H1 (cell line): ENCODE data around the gene NAV2. TPM values are rescaled to one million over a fixed set of nuclear protein-coding genes. Genes with fewer than 3 reads are reported as not detected.

Experiments
- CTCF ChIA-PET: fragments of 300-600 bp; sonication (Branson Sonifier 250); formaldehyde crosslinking; loops from one replicate; lab custom pipeline; 2021; ENCODE audit not compliant: partially characterized antibody; lab: Charles Lee
- POLR2A ChIA-PET: fragments of 300-600 bp; sonication (Branson Sonifier 250); formaldehyde crosslinking; loops from one replicate; lab custom pipeline; 2021; ENCODE audit warnings: inconsistent platforms; ENCODE audit not compliant: partially characterized antibody; lab: Charles Lee
- DNase-seq, 2 experiments: peaks; one replicate each; pipeline versions ENCODE4 v3.0.0 to v3.0.0-alpha.2; 2010 to 2022; ENCODE audit warnings: low spot score in 2 of 2, low read depth in 1 of 2, mixed read lengths in 1 of 2
- FAIRE-seq: peaks from 2 replicates; lab custom pipeline; 2011; peaks lifted over from hg19 to GRCh38; lab: Jason Lieb, UNC
- H2AFZ ChIP-seq: 2 replicates; pipeline ENCODE4 v1.8.1; 2012; ENCODE audit warnings: low read length, inconsistent platforms
- H2AK5ac ChIP-seq: 2 replicates; pipeline ENCODE4 v1.6.1; 2013; ENCODE audit warnings: low read depth, low read length
- H2BK120ac ChIP-seq: replicated peaks from 2 replicates; pipeline ENCODE3; 2013; ENCODE audit warnings: low read depth, low read length, inconsistent platforms
- H2BK12ac ChIP-seq: 2 replicates; pipeline ENCODE4 v1.6.1; 2013; ENCODE audit warnings: low read depth, low read length
- H2BK15ac ChIP-seq: 2 replicates; pipeline ENCODE4 v1.6.1; 2013; ENCODE audit warnings: low read length
- H2BK20ac ChIP-seq: 2 replicates; pipeline ENCODE4 v1.6.1; 2013; ENCODE audit warnings: low read length
- H2BK5ac ChIP-seq: 2 replicates; pipeline ENCODE4 v1.6.1; 2013; ENCODE audit warnings: low read depth, low read length
- H3K14ac ChIP-seq: 2 replicates; pipeline ENCODE4 v1.6.1; 2013; ENCODE audit warnings: inconsistent platforms; ENCODE audit not compliant: insufficient read length
- H3K18ac ChIP-seq: 2 replicates; pipeline ENCODE4 v1.6.1; 2013; ENCODE audit warnings: low read length; ENCODE audit errors: extremely low read depth
- H3K23ac ChIP-seq: 2 replicates; pipeline ENCODE4 v1.6.1; 2013; ENCODE audit warnings: inconsistent platforms; ENCODE audit not compliant: insufficient read length
- H3K23me2 ChIP-seq: 2 replicates; pipeline ENCODE4 v1.6.1; 2013; ENCODE audit warnings: low read depth, low read length
- H3K27ac ChIP-seq: 2 replicates; pipeline ENCODE4 v1.6.1; 2011; ENCODE audit warnings: low read depth, low read length, inconsistent platforms
- H3K27me3 ChIP-seq, 4 experiments: replicated peaks in 1 of 4; 1 replicate in 1 of 4; 2 replicates in 3 of 4; pipeline versions ENCODE4 v1.6.1 to v1.8.1; 2011 to 2013; ENCODE audit warnings: low read length in 3 of 4, mild to moderate bottlenecking in 3 of 4, inconsistent platforms in 2 of 4, mixed read lengths in 2 of 4, moderate library complexity in 1 of 4; ENCODE audit not compliant: control insufficient read depth in 3 of 4, insufficient read depth in 3 of 4; ENCODE audit errors: extremely low read depth in 1 of 4
- H3K36me3 ChIP-seq, 4 experiments: 2 replicates each; pipeline versions ENCODE4 v1.6.1 to v1.8.1; 2011 to 2013; ENCODE audit warnings: mild to moderate bottlenecking in 4 of 4, low read length in 3 of 4, moderate library complexity in 2 of 4, control low read depth in 1 of 4, inconsistent platforms in 1 of 4; ENCODE audit not compliant: insufficient read depth in 4 of 4, control insufficient read depth in 2 of 4
- H3K4ac ChIP-seq: replicated peaks from 2 replicates; pipeline ENCODE3; 2013; ENCODE audit warnings: low read length, low read depth, mixed read lengths, inconsistent platforms; ENCODE audit not compliant: insufficient read length
- H3K4me1 ChIP-seq, 4 experiments: replicated peaks in 1 of 4; 1 replicate in 1 of 4; 2 replicates in 3 of 4; pipeline versions ENCODE4 v1.6.1 to v1.8.1; 2011 to 2013; ENCODE audit warnings: low read length in 3 of 4, inconsistent platforms in 2 of 4, mixed read lengths in 1 of 4; ENCODE audit not compliant: insufficient read depth in 4 of 4, control insufficient read depth in 3 of 4
- H3K4me2 ChIP-seq, 2 experiments: 2 replicates each; pipeline versions ENCODE4 v1.6.1 to v1.8.1; 2011 to 2013; ENCODE audit warnings: low read depth in 2 of 2, low read length in 2 of 2, control low read depth in 1 of 2, inconsistent platforms in 1 of 2, mild to moderate bottlenecking in 1 of 2; ENCODE audit not compliant: insufficient read depth in 1 of 2
- H3K4me3 ChIP-seq, 4 experiments: fragments of 200-600, 300-600 bp in 1 of 4; sonication (generic), shearing (Covaris generic), sonication (Bioruptor Twin) in 1 of 4; 2 replicates each; pipeline versions ENCODE4 v1.5.1 to v1.8.1; 2011 to 2016; ENCODE audit warnings: low read length in 4 of 4, low read depth in 3 of 4, control low read depth in 2 of 4, inconsistent platforms in 2 of 4, mild to moderate bottlenecking in 2 of 4, mixed read lengths in 1 of 4, moderate library complexity in 1 of 4; ENCODE audit not compliant: insufficient read depth in 2 of 4; ENCODE audit errors: extremely low read depth in 1 of 4
- H3K56ac ChIP-seq: replicated peaks from 2 replicates; pipeline ENCODE3; 2013; ENCODE audit warnings: low read depth, mild to moderate bottlenecking, mixed read lengths, low read length, inconsistent platforms; ENCODE audit not compliant: insufficient read length
- H3K79me1 ChIP-seq: 2 replicates; pipeline ENCODE4 v1.6.1; 2013; ENCODE audit warnings: low read depth, low read length, control low read depth
- H3K79me2 ChIP-seq, 2 experiments: 2 replicates each; pipeline versions ENCODE4 v1.6.1 to v1.8.1; 2012 to 2013; ENCODE audit warnings: low read length in 2 of 2, mild to moderate bottlenecking in 2 of 2, inconsistent platforms in 1 of 2; ENCODE audit not compliant: insufficient read depth in 2 of 2, control insufficient read depth in 1 of 2
- H3K9ac ChIP-seq, 4 experiments: replicated peaks in 1 of 4; 1 replicate in 1 of 4; 2 replicates in 3 of 4; pipeline versions ENCODE4 v1.6.1 to v1.8.1; 2011 to 2013; ENCODE audit warnings: low read depth in 3 of 4, low read length in 3 of 4, control low read depth in 2 of 4, mild to moderate bottlenecking in 2 of 4, moderate library complexity in 2 of 4, inconsistent platforms in 1 of 4; ENCODE audit errors: extremely low read depth in 1 of 4
- H3K9me3 ChIP-seq, 2 experiments: 2 replicates each; pipeline versions ENCODE4 v1.6.1 to v1.8.1; 2012 to 2013; ENCODE audit warnings: mild to moderate bottlenecking in 2 of 2, moderate library complexity in 2 of 2, control low read depth in 1 of 2, inconsistent platforms in 1 of 2, low read depth in 1 of 2, low read length in 1 of 2, mixed read lengths in 1 of 2; ENCODE audit not compliant: insufficient read depth in 2 of 2
- H4K20me1 ChIP-seq, 2 experiments: replicated peaks in 1 of 2; 2 replicates each; pipeline versions ENCODE3 to v1.8.1; 2011 to 2013; ENCODE audit warnings: inconsistent platforms in 2 of 2, low read length in 2 of 2, mild to moderate bottlenecking in 1 of 2; ENCODE audit not compliant: insufficient read depth in 2 of 2, control insufficient read depth in 1 of 2
- H4K5ac ChIP-seq: 2 replicates; pipeline ENCODE4 v1.6.1; 2013; ENCODE audit warnings: low read length, low read depth, mixed read lengths, inconsistent platforms; ENCODE audit not compliant: insufficient read length
- H4K8ac ChIP-seq: 2 replicates; pipeline ENCODE4 v1.8.0; 2013; ENCODE audit warnings: mild to moderate bottlenecking, moderate library complexity, low read length, inconsistent platforms; ENCODE audit not compliant: insufficient read depth; ENCODE audit errors: extremely low read depth
- H4K91ac ChIP-seq: replicated peaks from 2 replicates; pipeline ENCODE3; 2013; ENCODE audit warnings: low read length, mixed read lengths, inconsistent platforms; ENCODE audit not compliant: insufficient read length
- BCL11A ChIP-seq, 2 experiments: IDR thresholded peaks; one replicate each; pipeline ENCODE4 v1.6.1; 2011; ENCODE audit warnings: low read depth in 2 of 2, low read length in 2 of 2, mild to moderate bottlenecking in 2 of 2
- TAF1 ChIP-seq: IDR thresholded peaks from 2 replicates; pipeline ENCODE4 v1.6.1; 2011; ENCODE audit warnings: mild to moderate bottlenecking, low read depth, low read length
- WGBS, 2 experiments: shearing (Covaris generic) in 1 of 2; methylation state at CpG; one replicate each; pipeline versions ENCODE4 v1.1.6 to v1.1.7; 2013 to 2015; ENCODE audit warnings: low lambda C conversion rate in 2 of 2, mixed read lengths in 2 of 2, inconsistent platforms in 1 of 2, low coverage in 1 of 2, missing lambda C conversion rate in 1 of 2; ENCODE audit not compliant: insufficient replicate concordance in 2 of 2, insufficient coverage in 1 of 2, insufficient read length in 1 of 2; ENCODE audit errors: extremely low coverage in 1 of 2, missing lambda C conversion rate in 1 of 2; 5-methylcytosine and 5-hydroxymethylcytosine counted together
- polyA plus RNA-seq, 7 experiments: library from polyadenylated mRNA; depleted of rRNA in 3 of 7; stranded (reverse) in 5 of 7; unstranded in 2 of 7; fragments of >200 nt in 5 of 7; fragments of 200-250 nt in 2 of 7; gene quantifications; 1 replicate in 5 of 7; 2 replicates in 1 of 7; 4 replicates in 1 of 7; pipeline versions ENCODE4 v1.2.1 to v1.2.3, GENCODE V29; 2011 to 2013; ENCODE audit warnings: missing spikeins in 2 of 7, mixed read lengths in 2 of 7
- total RNA-seq: library from RNA; stranded (reverse); fragmentation: NEBNext Ultra II Directional; extraction: Animal tissue kit (Norgen Biotek cat#: 25700); gene quantifications from 2 replicates; pipeline ENCODE4 v1.2.1, GENCODE V29; 2021

NAV2 gene
- total and polyA plus RNA-seq, 2 of the 8 experiments (the other 6 are each of a cell fraction or from before 2014, with no cell fraction given): 35.6 to 73.6 TPM

- no peak for DNase-seq
- Histone ChIP-seq H3K14ac (no peak overlapping the region), H3K27ac (no peak overlapping the region), H2BK5ac (no peak overlapping the region), H2BK12ac (no peak overlapping the region), H3K23me2 (no peaks in the 10 kb centered on the region), H2AK5ac (no peak overlapping the region), H2BK120ac (no peak overlapping the region), H3K23ac (no peak overlapping the region), H4K91ac (no peak overlapping the region), H4K20me1 (no peaks in the 10 kb centered on the region), H3K79me1 (peaks cover 3% of the 10 kb centered on the region; the same call in 1 of the 2 replicates), H3K79me2 (peaks cover 0 to 30% of the 10 kb centered on the region in 2 experiments; a peak in 2 of 4 replicates), H2BK20ac (no peak overlapping the region), H3K18ac (no peak overlapping the region), H3K4ac (no peak overlapping the region), H4K8ac (no peak overlapping the region), H3K4me3 (no peak overlapping the region), H3K4me2 (no peak overlapping the region), H2AFZ (no peak overlapping the region), H3K4me1 (peaks cover 3 to 11% (median 6%) of the 10 kb centered on the region in 4 experiments; a peak in 6 of 7 replicates), H3K56ac (no peak overlapping the region), H2BK15ac (no peak overlapping the region), H3K9me3 (no peaks in the 10 kb centered on the region), H3K9ac (no peak overlapping the region), H3K27me3 (no peaks in the 10 kb centered on the region), H3K36me3 (peaks cover 0 to 5% (median 2%) of the 10 kb centered on the region in 4 experiments; a peak in 3 of 8 replicates), H4K5ac (no peak overlapping the region)
- FAIRE-seq: no peak
- TF ChIP-seq TAF1 (no peak), BCL11A (IDR thresholded peaks at IDR 0.05; ENCODE audit: low read depth in 2 of 2, low read length in 2 of 2) (no peak)
- CTCF ChIA-PET: interaction anchor here (1.2 to 2.1 kb wide), 3 partner anchors 34 to 81 kb away, joined by 3 to 7 read pairs (median 3); no protein-coding TSS in a partner anchor
- POLR2A ChIA-PET: interaction anchor here (1.3 kb wide), 1 partner anchor 43 kb away, joined by 3 read pairs; no protein-coding TSS in a partner anchor
- WGBS, 2 experiments: 91% methylated on average over 5 of the region's 5 CpGs; no CpG with 5 or more reads in 1 of the 2 experiments
Observed at GRCh38 chr11:19861171-19861570, 148.5 kb downstream of the NAV2 start.
